Measurements from ENCODE around the gene PROSER3. TPM values are rescaled to one million over a fixed set of nuclear protein-coding genes. Genes with fewer than 3 reads are reported as not detected.

PROSER3 gene
- polyA plus RNA-seq, 3 donors: 1.8 to 14.7 (median 2.9) TPM

GRCh38 chr19:35759697-35760096 is 1.7 kb downstream of the PROSER3 start:
- Histone ChIP-seq H3K36me3 (replicated peaks in 1 of 2; ENCODE audit: control insufficient read depth in 1 of 2, insufficient read depth in 2 of 2, low read length in 2 of 2) (peaks cover 12 to 29% of the 10 kb centered on the region in 2 donors), H3K9ac (ENCODE audit: insufficient read depth, low read length, poor library complexity, severe bottlenecking) (no peak overlapping the region), H3K27ac (ENCODE audit: low read depth in 1 of 2, low read length in 2 of 2) (no peak overlapping the region), H4K20me1 (ENCODE audit: insufficient read depth, low read length) (peaks cover 12% of the 10 kb centered on the region), H3K9me3 (replicated peaks in 1 of 2; ENCODE audit: control insufficient read depth in 1 of 2, insufficient read depth in 1 of 2, low read length in 2 of 2) (no peaks in the 10 kb centered on the region), H3K4me3 (replicated peaks in 1 of 3; ENCODE audit: low read depth in 2 of 3, low read length in 3 of 3) (no peak overlapping the region), H3K27me3 (ENCODE audit: control insufficient read depth in 2 of 2, insufficient read depth in 2 of 2, low read length in 2 of 2) (peaks cover 9 to 21% of the 10 kb centered on the region in 2 donors), H3K79me2 (ENCODE audit: insufficient read depth, low read length) (peaks cover 12% of the 10 kb centered on the region), H3K4me2 (replicated peaks; ENCODE audit: extremely low read depth, low read length, poor library complexity, severe bottlenecking) (no peak overlapping the region), H3K4me1 (ENCODE audit: control insufficient read depth in 1 of 2, insufficient read depth in 2 of 2, low read length in 2 of 2) (peaks cover 29 to 41% of the 10 kb centered on the region in 2 donors), H2AFZ (ENCODE audit: insufficient read depth, low read depth, low read length, poor library complexity, severe bottlenecking) (no peak overlapping the region)
- Mint-ChIP-seq H3K36me3 (peaks cover 25 to 46% of the 10 kb centered on the region in 2 donors), H3K9me3 (peaks cover 0 to 8% (median 3%) of the 10 kb centered on the region in 7 donors), H3K4me1 (peaks cover 32% of the 10 kb centered on the region), H3K27ac (peak overlapping the region in 1 of 7 donors; percentile 25), H3K27me3 (ENCODE audit: low read depth in 3 of 3) (peaks cover 18 to 28% (median 25%) of the 10 kb centered on the region in 3 donors), H3K4me3 (no peak overlapping the region)
- no peak for DNase-seq
- intact Hi-C loops (cut with micrococcal nuclease): loop anchor here (5.0 to 10.0 kb wide), 2 partner anchors 253 to 355 kb away; partner anchors contain the start of genes ALKBH6 (in 2 of the 2), OVOL3 (in 1 of the 2), POLR2I (in 1 of the 2) and TBCB (in 1 of the 2)
- TF ChIP-seq, protein P1, sequence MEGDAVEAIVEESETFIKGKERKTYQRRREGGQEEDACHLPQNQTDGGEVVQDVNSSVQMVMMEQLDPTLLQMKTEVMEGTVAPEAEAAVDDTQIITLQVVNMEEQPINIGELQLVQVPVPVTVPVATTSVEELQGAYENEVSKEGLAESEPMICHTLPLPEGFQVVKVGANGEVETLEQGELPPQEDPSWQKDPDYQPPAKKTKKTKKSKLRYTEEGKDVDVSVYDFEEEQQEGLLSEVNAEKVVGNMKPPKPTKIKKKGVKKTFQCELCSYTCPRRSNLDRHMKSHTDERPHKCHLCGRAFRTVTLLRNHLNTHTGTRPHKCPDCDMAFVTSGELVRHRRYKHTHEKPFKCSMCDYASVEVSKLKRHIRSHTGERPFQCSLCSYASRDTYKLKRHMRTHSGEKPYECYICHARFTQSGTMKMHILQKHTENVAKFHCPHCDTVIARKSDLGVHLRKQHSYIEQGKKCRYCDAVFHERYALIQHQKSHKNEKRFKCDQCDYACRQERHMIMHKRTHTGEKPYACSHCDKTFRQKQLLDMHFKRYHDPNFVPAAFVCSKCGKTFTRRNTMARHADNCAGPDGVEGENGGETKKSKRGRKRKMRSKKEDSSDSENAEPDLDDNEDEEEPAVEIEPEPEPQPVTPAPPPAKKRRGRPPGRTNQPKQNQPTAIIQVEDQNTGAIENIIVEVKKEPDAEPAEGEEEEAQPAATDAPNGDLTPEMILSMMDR (IDR thresholded peaks at IDR 0.05): no peak
- WGBS (ENCODE audit: insufficient coverage): no CpG with 5 or more reads among the region's 2 CpGs

DNA sequence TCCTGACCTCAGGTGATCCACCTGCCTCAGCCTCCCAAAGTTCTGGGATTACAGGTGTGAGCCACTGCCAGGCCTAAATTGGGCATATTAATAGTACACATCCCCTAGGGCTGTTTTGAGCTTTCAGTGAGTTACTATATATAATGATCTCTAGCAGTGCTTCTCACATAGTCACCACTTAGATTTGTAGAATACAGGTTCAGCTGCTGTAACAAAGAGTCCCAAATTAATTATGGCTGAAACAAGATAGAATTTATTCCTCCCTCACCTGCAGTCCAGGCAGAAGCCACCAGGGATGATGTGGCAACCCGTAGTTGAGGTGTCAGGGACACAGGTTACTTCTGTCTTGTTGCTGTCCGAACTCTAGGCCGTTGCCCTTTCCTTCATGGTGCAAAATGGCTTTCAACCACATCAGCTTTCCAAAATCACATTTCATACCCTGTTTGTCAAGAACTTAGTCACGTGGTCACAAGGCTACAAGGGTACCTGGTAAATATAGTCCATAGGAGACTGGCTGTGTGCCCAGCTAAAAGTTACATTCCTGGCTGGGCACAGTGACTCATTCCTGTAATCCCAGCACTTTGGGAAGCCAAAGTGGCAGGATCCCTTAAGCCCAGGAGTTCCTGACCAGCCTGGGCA is 2.9 kb downstream of the PROSER3 start:
- intact Hi-C loops (cut with micrococcal nuclease): loop anchor here in 1 of 2 donors (5.0 kb wide), 1 partner anchor 251 kb away; the partner anchor contains the start of gene ALKBH6
- 100% methylated on average over 1 of the region's 4 CpGs for WGBS (ENCODE audit: insufficient coverage)

More for the DNA sequence above, 2.9 kb downstream of the PROSER3 start:
- no peaks in the 10 kb centered on the region for H3K9me3 ChIP-seq (replicated peaks in 1 of 2; ENCODE audit: control insufficient read depth in 1 of 2, insufficient read depth in 1 of 2, low read length in 2 of 2)
- H4K20me1 ChIP-seq (ENCODE audit: insufficient read depth, low read length): peaks cover 12% of the 10 kb centered on the region
- Mint-ChIP-seq H3K27me3 (ENCODE audit: low read depth in 3 of 3) (peaks cover 13 to 21% (median 15%) of the 10 kb centered on the region in 3 donors), H3K9me3 (peaks cover 0 to 6% (median 3%) of the 10 kb centered on the region in 7 donors), H3K27ac (no peak overlapping the region), H3K4me3 (no peak overlapping the region), H3K36me3 (peaks cover 27 to 50% of the 10 kb centered on the region in 2 donors), H3K4me1 (peaks cover 25% of the 10 kb centered on the region)
- H3K27me3 ChIP-seq (ENCODE audit: control insufficient read depth in 2 of 2, insufficient read depth in 2 of 2, low read length in 2 of 2): peaks cover 8 to 16% of the 10 kb centered on the region in 2 donors
- no peak overlapping the region for H3K4me2 ChIP-seq (replicated peaks; ENCODE audit: extremely low read depth, low read length, poor library complexity, severe bottlenecking)
- no peak overlapping the region for H2AFZ ChIP-seq (ENCODE audit: insufficient read depth, low read depth, low read length, poor library complexity, severe bottlenecking)
- peaks cover 23 to 30% of the 10 kb centered on the region in 2 donors for H3K4me1 ChIP-seq (ENCODE audit: control insufficient read depth in 1 of 2, insufficient read depth in 2 of 2, low read length in 2 of 2)
- no peak overlapping the region for H3K27ac ChIP-seq (ENCODE audit: low read depth in 1 of 2, low read length in 2 of 2)
- no peak for DNase-seq
- H3K4me3 ChIP-seq (replicated peaks in 1 of 3; ENCODE audit: low read depth in 2 of 3, low read length in 3 of 3): no peak overlapping the region
- TF ChIP-seq, protein P1 (IDR thresholded peaks at IDR 0.05): no peak
- no peak overlapping the region for H3K9ac ChIP-seq (ENCODE audit: insufficient read depth, low read length, poor library complexity, severe bottlenecking)
- H3K79me2 ChIP-seq (ENCODE audit: insufficient read depth, low read length): peaks cover 12% of the 10 kb centered on the region
- H3K36me3 ChIP-seq (replicated peaks in 1 of 2; ENCODE audit: control insufficient read depth in 1 of 2, insufficient read depth in 2 of 2, low read length in 2 of 2): peaks cover 16 to 40% of the 10 kb centered on the region in 2 donors

All from CD14-positive monocyte (primary cell).